ENCODE data around the gene IFT122.

The IFT122 gene

DNA sequence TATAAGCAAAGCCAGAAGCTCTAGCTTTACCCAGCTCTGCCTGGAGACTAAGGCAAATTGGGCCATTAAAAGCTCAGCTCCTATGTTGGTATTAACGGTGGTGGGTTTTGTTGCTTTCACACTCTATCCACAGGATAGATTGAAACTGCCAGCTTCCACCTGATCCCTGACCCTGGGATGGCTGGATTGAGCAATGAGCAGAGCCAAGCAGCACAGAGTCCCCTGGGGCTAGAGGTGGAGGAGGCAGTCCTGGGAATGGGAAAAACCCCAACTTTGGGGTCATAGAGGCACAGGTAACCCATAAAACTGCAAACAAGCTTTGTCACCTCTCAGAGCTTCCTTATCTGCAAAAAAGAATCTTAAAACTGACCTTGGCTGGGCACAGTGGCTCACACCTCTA lies 95.1 kb downstream of the IFT122 start:
- no peaks in the 10 kb centered on the region for H3K79me2 ChIP-seq (ENCODE audit: control insufficient read depth, insufficient read depth, low read length, poor library complexity)
- H3K9me3 ChIP-seq (ENCODE audit: insufficient read depth, low read depth, low read length) = peaks cover 3% of the 10 kb centered on the region
- no peak overlapping the region for H3K4me2 ChIP-seq (ENCODE audit: low read length)
- H4K91ac ChIP-seq (ENCODE audit: low read depth, low read length) = peak overlapping the region; percentile 74
- WGBS (ENCODE audit: extremely low coverage, insufficient coverage, insufficient read length) = no CpG with 5 or more reads among the region's 1 CpG
- DNase-seq = peak in 1 of 2 donors; percentile 32
- no peak overlapping the region for H3K27ac ChIP-seq (ENCODE audit: low read depth, low read length)
- H3K9ac ChIP-seq (ENCODE audit: low read length) = no peak overlapping the region
- peak overlapping the region; percentile 44 for H2BK120ac ChIP-seq (ENCODE audit: insufficient read depth, low read length, poor library complexity)
- no peak overlapping the region for H2AFZ ChIP-seq (ENCODE audit: insufficient read depth, low read length, poor library complexity)
- H3K4me3 ChIP-seq (ENCODE audit: low read depth, low read length) = no peak overlapping the region
- H3K27me3 ChIP-seq (ENCODE audit: insufficient read depth, low read length) = no peaks in the 10 kb centered on the region
- no peak overlapping the region for H3K14ac ChIP-seq (ENCODE audit: low read length)
- H3K23ac ChIP-seq (ENCODE audit: low read length) = no peak overlapping the region
- peaks cover 16 to 25% of the 10 kb centered on the region in 2 experiments for H3K4me1 ChIP-seq (ENCODE audit: control insufficient read depth in 1 of 2, insufficient read depth in 2 of 2, low read length in 2 of 2)
- H3K18ac ChIP-seq (ENCODE audit: low read length) = no peak overlapping the region
- no peak overlapping the region for H4K12ac ChIP-seq (ENCODE audit: low read depth, low read length)
- H3K79me1 ChIP-seq (ENCODE audit: low read length) = peaks cover 19% of the 10 kb centered on the region
- peak overlapping the region; percentile 37 for H2BK5ac ChIP-seq (ENCODE audit: low read depth, low read length, poor library complexity)
- no peak overlapping the region for H2AK5ac ChIP-seq (ENCODE audit: low read length)
- H3K36me3 ChIP-seq (ENCODE audit: control insufficient read depth in 1 of 2, insufficient read depth in 2 of 2, low read length in 2 of 2) = no peaks in the 10 kb centered on the region
- no peak overlapping the region for H4K8ac ChIP-seq (ENCODE audit: low read depth, low read length)
- H3K4ac ChIP-seq (ENCODE audit: low read depth, low read length) = no peak overlapping the region
- H2BK12ac ChIP-seq (ENCODE audit: low read length) = peak overlapping the region; percentile 13

DNA sequence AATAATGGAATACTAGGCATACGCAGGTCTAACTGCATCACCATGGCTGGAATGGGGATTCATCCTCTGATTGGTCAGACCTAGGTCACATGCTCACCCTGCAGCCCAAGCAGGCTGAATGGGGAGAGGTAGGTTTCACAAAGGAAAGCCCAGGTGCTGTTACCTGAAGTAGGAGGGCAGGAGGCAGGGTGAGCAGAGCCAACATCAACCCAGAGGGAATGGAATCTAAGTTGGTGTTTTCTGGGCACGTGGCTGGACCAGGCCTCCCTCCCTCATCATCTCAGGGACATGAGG lies 96.3 kb downstream of the IFT122 start:
- Histone ChIP-seq H3K4me3 (ENCODE audit: low read depth, low read length) (no peak overlapping the region), H2BK5ac (ENCODE audit: low read depth, low read length, poor library complexity) (no peak overlapping the region), H3K9me3 (ENCODE audit: insufficient read depth, low read depth, low read length) (no peaks in the 10 kb centered on the region), H3K79me1 (ENCODE audit: low read length) (peaks cover 16% of the 10 kb centered on the region), H2AFZ (ENCODE audit: insufficient read depth, low read length, poor library complexity) (no peak overlapping the region), H3K9ac (ENCODE audit: low read length) (no peak overlapping the region), H3K14ac (ENCODE audit: low read length) (no peak overlapping the region), H3K36me3 (ENCODE audit: control insufficient read depth in 1 of 2, insufficient read depth in 2 of 2, low read length in 2 of 2) (no peaks in the 10 kb centered on the region), H3K79me2 (ENCODE audit: control insufficient read depth, insufficient read depth, low read length, poor library complexity) (no peaks in the 10 kb centered on the region), H3K4me2 (ENCODE audit: low read length) (no peak overlapping the region), H3K27me3 (ENCODE audit: insufficient read depth, low read length) (no peaks in the 10 kb centered on the region), H3K4ac (ENCODE audit: low read depth, low read length) (no peak overlapping the region), H3K23ac (ENCODE audit: low read length) (no peak overlapping the region), H4K8ac (ENCODE audit: low read depth, low read length) (no peak overlapping the region), H2BK120ac (ENCODE audit: insufficient read depth, low read length, poor library complexity) (no peak overlapping the region), H2AK5ac (ENCODE audit: low read length) (no peak overlapping the region), H2BK12ac (ENCODE audit: low read length) (peak overlapping the region; percentile 23), H3K27ac (ENCODE audit: low read depth, low read length) (no peak overlapping the region), H3K4me1 (ENCODE audit: control insufficient read depth in 1 of 2, insufficient read depth in 2 of 2, low read length in 2 of 2) (peaks cover 12 to 17% of the 10 kb centered on the region in 2 experiments), H3K18ac (ENCODE audit: low read length) (no peak overlapping the region), H4K91ac (ENCODE audit: low read depth, low read length) (no peak overlapping the region), H4K12ac (ENCODE audit: low read depth, low read length) (no peak overlapping the region)
- no CpG with 5 or more reads among the region's 2 CpGs for WGBS (ENCODE audit: extremely low coverage, insufficient coverage, insufficient read length)
- no peak for DNase-seq

DNA sequence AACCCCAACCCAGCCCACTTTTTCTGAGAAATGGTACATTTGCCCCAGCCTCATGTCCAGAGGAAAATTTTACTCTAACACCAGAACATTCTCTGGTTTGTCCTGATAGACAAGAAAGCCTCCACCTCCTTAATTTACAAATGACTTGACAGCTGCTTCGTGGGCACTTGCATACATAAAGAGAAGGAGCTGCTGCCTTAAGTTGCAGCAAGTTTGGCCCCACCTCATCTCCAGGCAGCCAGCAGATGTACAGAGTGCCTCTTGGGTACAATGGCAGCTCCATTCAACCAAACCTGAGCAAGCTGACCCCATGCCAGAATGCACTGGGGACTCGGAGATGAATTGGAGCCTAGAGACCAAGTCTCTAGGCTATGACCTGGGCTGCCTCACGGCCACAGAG lies 96.8 kb downstream of the IFT122 start:
- Histone ChIP-seq H2BK120ac (ENCODE audit: insufficient read depth, low read length, poor library complexity) (no peak overlapping the region), H3K4me2 (ENCODE audit: low read length) (no peak overlapping the region), H3K27me3 (ENCODE audit: insufficient read depth, low read length) (no peaks in the 10 kb centered on the region), H3K79me1 (ENCODE audit: low read length) (peaks cover 16% of the 10 kb centered on the region), H3K27ac (ENCODE audit: low read depth, low read length) (no peak overlapping the region), H3K79me2 (ENCODE audit: control insufficient read depth, insufficient read depth, low read length, poor library complexity) (no peaks in the 10 kb centered on the region), H3K4ac (ENCODE audit: low read depth, low read length) (no peak overlapping the region), H3K4me3 (ENCODE audit: low read depth, low read length) (no peak overlapping the region), H2AK5ac (ENCODE audit: low read length) (no peak overlapping the region), H3K9me3 (ENCODE audit: insufficient read depth, low read depth, low read length) (no peaks in the 10 kb centered on the region), H2BK5ac (ENCODE audit: low read depth, low read length, poor library complexity) (no peak overlapping the region), H4K91ac (ENCODE audit: low read depth, low read length) (no peak overlapping the region), H4K8ac (ENCODE audit: low read depth, low read length) (no peak overlapping the region), H3K9ac (ENCODE audit: low read length) (no peak overlapping the region), H4K12ac (ENCODE audit: low read depth, low read length) (no peak overlapping the region), H3K14ac (ENCODE audit: low read length) (no peak overlapping the region), H3K23ac (ENCODE audit: low read length) (no peak overlapping the region), H3K4me1 (ENCODE audit: control insufficient read depth in 1 of 2, insufficient read depth in 2 of 2, low read length in 2 of 2) (peaks cover 12 to 17% of the 10 kb centered on the region in 2 experiments), H2AFZ (ENCODE audit: insufficient read depth, low read length, poor library complexity) (no peak overlapping the region), H2BK12ac (ENCODE audit: low read length) (no peak overlapping the region), H3K36me3 (ENCODE audit: control insufficient read depth in 1 of 2, insufficient read depth in 2 of 2, low read length in 2 of 2) (no peaks in the 10 kb centered on the region), H3K18ac (ENCODE audit: low read length) (no peak overlapping the region)
- no peak for DNase-seq
- no CpG with 5 or more reads among the region's 3 CpGs for WGBS (ENCODE audit: extremely low coverage, insufficient coverage, insufficient read length)

DNA sequence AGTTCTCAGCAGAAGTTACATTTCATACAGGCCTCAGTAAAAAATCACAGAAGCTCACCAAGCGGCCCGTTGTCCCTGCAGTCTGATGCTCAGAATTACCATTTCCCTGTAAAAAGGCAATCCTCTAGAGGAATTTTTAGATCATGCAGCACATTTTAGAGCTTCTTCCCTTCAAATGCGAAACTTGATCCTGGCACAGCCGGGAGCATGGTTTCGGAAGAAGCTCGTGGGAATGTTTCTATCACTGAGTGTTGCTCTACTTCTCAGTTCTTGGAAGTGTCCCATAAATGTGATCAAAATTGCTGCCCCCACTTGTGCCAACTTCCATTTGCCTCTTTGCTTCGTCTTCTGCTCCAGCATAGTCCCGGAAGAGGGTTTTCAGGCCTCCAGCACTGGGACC lies 99.2 kb downstream of the IFT122 start:
- H3K9ac ChIP-seq (ENCODE audit: low read length) = no peak overlapping the region
- no peak overlapping the region for H3K27ac ChIP-seq (ENCODE audit: low read depth, low read length)
- H2AK5ac ChIP-seq (ENCODE audit: low read length) = peak overlapping the region; percentile 26
- peaks cover 12% of the 10 kb centered on the region for H3K79me1 ChIP-seq (ENCODE audit: low read length)
- no peak overlapping the region for H4K12ac ChIP-seq (ENCODE audit: low read depth, low read length)
- no peak for DNase-seq
- H3K4me2 ChIP-seq (ENCODE audit: low read length) = no peak overlapping the region
- H3K4ac ChIP-seq (ENCODE audit: low read depth, low read length) = no peak overlapping the region
- no peaks in the 10 kb centered on the region for H3K79me2 ChIP-seq (ENCODE audit: control insufficient read depth, insufficient read depth, low read length, poor library complexity)
- no peak overlapping the region for H3K18ac ChIP-seq (ENCODE audit: low read length)
- H4K91ac ChIP-seq (ENCODE audit: low read depth, low read length) = peak overlapping the region; percentile 26
- no peak overlapping the region for H3K4me3 ChIP-seq (ENCODE audit: low read depth, low read length)
- no peak overlapping the region for H3K14ac ChIP-seq (ENCODE audit: low read length)
- H2BK120ac ChIP-seq (ENCODE audit: insufficient read depth, low read length, poor library complexity) = no peak overlapping the region
- no peaks in the 10 kb centered on the region for H3K9me3 ChIP-seq (ENCODE audit: insufficient read depth, low read depth, low read length)
- H3K4me1 ChIP-seq (ENCODE audit: control insufficient read depth in 1 of 2, insufficient read depth in 2 of 2, low read length in 2 of 2) = peaks cover 9 to 13% of the 10 kb centered on the region in 2 experiments
- H4K8ac ChIP-seq (ENCODE audit: low read depth, low read length) = no peak overlapping the region
- peak overlapping the region; percentile 86 for H2BK12ac ChIP-seq (ENCODE audit: low read length)
- no peaks in the 10 kb centered on the region for H3K36me3 ChIP-seq (ENCODE audit: control insufficient read depth in 1 of 2, insufficient read depth in 2 of 2, low read length in 2 of 2)
- H3K23ac ChIP-seq (ENCODE audit: low read length) = no peak overlapping the region
- no peak overlapping the region for H2AFZ ChIP-seq (ENCODE audit: insufficient read depth, low read length, poor library complexity)
- WGBS (ENCODE audit: extremely low coverage, insufficient coverage, insufficient read length) = no CpG with 5 or more reads among the region's 8 CpGs
- no peaks in the 10 kb centered on the region for H3K27me3 ChIP-seq (ENCODE audit: insufficient read depth, low read length)
- no peak overlapping the region for H2BK5ac ChIP-seq (ENCODE audit: low read depth, low read length, poor library complexity)

Measured in trophoblast cell (in vitro differentiated cells and primary cell).